ENCODE measurements around the gene ITPR3. TPM values are rescaled to one million over a fixed set of nuclear protein-coding genes. Genes with fewer than 3 reads are reported as not detected.

Gene ITPR3
- total and polyA plus RNA-seq, 2 donors (not counting 3 experiments of a cell fraction or from before 2014, with no cell fraction given) = 28.8 to 52.2 TPM

GRCh38 chr6:33739571-33739970 lies 118.4 kb downstream of the ITPR3 start:
- Histone ChIP-seq H3K9ac (replicated peaks; ENCODE audit: extremely low read depth, insufficient read depth, low read length) (no peak overlapping the region), H3K4me2 (ENCODE audit: insufficient read depth, low read length) (no peak overlapping the region), H3K4me3 (replicated peaks in 1 of 3; ENCODE audit: insufficient read depth in 1 of 3, low read depth in 1 of 3, low read length in 3 of 3) (no peak overlapping the region), H3K9me3 (replicated peaks; ENCODE audit: control insufficient read depth, insufficient read depth, low read length) (no peaks in the 10 kb centered on the region), H3K79me2 (ENCODE audit: control insufficient read depth, insufficient read depth, low read length) (no peaks in the 10 kb centered on the region), H3K9me1 (replicated peaks; ENCODE audit: control insufficient read depth, extremely low read depth, insufficient read depth, low read length) (no peaks in the 10 kb centered on the region), H3K36me3 (ENCODE audit: control insufficient read depth in 2 of 2, extremely low read depth in 1 of 2, insufficient read depth in 2 of 2, low read length in 2 of 2) (no peaks in the 10 kb centered on the region), H3K27ac (ENCODE audit: insufficient read depth, low read depth, low read length) (no peak overlapping the region), H3K4me1 (ENCODE audit: control insufficient read depth, extremely low read depth, insufficient read depth, low read length) (no peaks in the 10 kb centered on the region), H3K27me3 (ENCODE audit: control insufficient read depth in 2 of 2, insufficient read depth in 2 of 2, low read length in 2 of 2) (peaks cover 4 to 6% of the 10 kb centered on the region in 2 experiments), H2AFZ (ENCODE audit: low read depth, low read length) (no peak overlapping the region), H4K20me1 (replicated peaks; ENCODE audit: control insufficient read depth, extremely low read depth, insufficient read depth, low read length) (no peaks in the 10 kb centered on the region)
- dilution Hi-C loops (cut with MboI; ENCODE audit: extremely low pct_ligation_motif_present, low sequenced_read_pairs) (no loop called here), intact Hi-C loops (cut with micrococcal nuclease) (no loop called here)
- no TSS peak for BruUV-seq (replicated peaks)
- POLR2A ChIA-PET = no interaction called here
- TF ChIP-seq GATA2 (IDR thresholded peaks at IDR 0.05; ENCODE audit: insufficient read depth, insufficient read length, low read depth, low read length) = no peak
- no peak for TF ChIP-seq JUN (IDR thresholded peaks at IDR 0.05; ENCODE audit: borderline replicate concordance, insufficient read depth, insufficient read length, low read depth)
- no peak for TF ChIP-seq POLR2A (IDR thresholded peaks at IDR 0.05; ENCODE audit: low read depth, low read length)
- TF ChIP-seq, protein P1, sequence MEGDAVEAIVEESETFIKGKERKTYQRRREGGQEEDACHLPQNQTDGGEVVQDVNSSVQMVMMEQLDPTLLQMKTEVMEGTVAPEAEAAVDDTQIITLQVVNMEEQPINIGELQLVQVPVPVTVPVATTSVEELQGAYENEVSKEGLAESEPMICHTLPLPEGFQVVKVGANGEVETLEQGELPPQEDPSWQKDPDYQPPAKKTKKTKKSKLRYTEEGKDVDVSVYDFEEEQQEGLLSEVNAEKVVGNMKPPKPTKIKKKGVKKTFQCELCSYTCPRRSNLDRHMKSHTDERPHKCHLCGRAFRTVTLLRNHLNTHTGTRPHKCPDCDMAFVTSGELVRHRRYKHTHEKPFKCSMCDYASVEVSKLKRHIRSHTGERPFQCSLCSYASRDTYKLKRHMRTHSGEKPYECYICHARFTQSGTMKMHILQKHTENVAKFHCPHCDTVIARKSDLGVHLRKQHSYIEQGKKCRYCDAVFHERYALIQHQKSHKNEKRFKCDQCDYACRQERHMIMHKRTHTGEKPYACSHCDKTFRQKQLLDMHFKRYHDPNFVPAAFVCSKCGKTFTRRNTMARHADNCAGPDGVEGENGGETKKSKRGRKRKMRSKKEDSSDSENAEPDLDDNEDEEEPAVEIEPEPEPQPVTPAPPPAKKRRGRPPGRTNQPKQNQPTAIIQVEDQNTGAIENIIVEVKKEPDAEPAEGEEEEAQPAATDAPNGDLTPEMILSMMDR (IDR thresholded peaks at IDR 0.05; ENCODE audit: extremely low read depth in 1 of 2, insufficient read depth in 1 of 2, low read depth in 1 of 2, low read length in 2 of 2) = no peak
- no peak for TF ChIP-seq MYC (IDR thresholded peaks at IDR 0.05; ENCODE audit: low read depth, low read length)
- TF ChIP-seq EZH2 (IDR thresholded peaks at IDR 0.05; ENCODE audit: borderline replicate concordance, low read depth, low read length, severe bottlenecking) = no peak
- TF ChIP-seq, protein P2, sequence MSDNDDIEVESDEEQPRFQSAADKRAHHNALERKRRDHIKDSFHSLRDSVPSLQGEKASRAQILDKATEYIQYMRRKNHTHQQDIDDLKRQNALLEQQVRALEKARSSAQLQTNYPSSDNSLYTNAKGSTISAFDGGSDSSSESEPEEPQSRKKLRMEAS (IDR thresholded peaks at IDR 0.05; ENCODE audit: insufficient read depth, insufficient read length) = no peak
- TF ChIP-seq POLR2AphosphoS5 (IDR thresholded peaks at IDR 0.05; ENCODE audit: insufficient read depth, low read depth, low read length) = no peak
- TF ChIP-seq FOS (IDR thresholded peaks at IDR 0.05; ENCODE audit: borderline replicate concordance, insufficient read depth, low read length) = no peak
- DNase-seq (ENCODE audit: low read depth, low spot score) = no peak
- FAIRE-seq = no peak
- CTCF ChIA-PET = interaction anchor here (0.6 to 1.2 kb wide), 3 partner anchors 17 to 288 kb away, joined by 3 to 5 read pairs (median 3); no protein-coding TSS in a partner anchor

All from endothelial cell of umbilical vein (primary cell).